B cell (primary cell): ENCODE data around the gene RAB6A. TPM values are rescaled to one million over a fixed set of nuclear protein-coding genes. Genes with fewer than 3 reads are reported as not detected.

Source experiments
- ATAC-seq: fragments of 200-7000 bp; cut with Tn5 transposase; one replicate; pipeline ENCODE4 v1.10.0; 2021; ENCODE audit warnings: low read depth, mild to moderate bottlenecking, moderate number of reproducible peaks, moderate library complexity
- CTCF ChIA-PET: fragments of 350-600 bp; sonication (Branson Sonifier 250); formaldehyde crosslinking; loops from one replicate; lab custom pipeline; 2021; ENCODE audit warnings: antibody characterized with exemption, inconsistent platforms; lab: Charles Lee
- POLR2A ChIA-PET: fragments of 350-600 bp; sonication (Branson Sonifier 250); formaldehyde crosslinking; loops from one replicate; lab custom pipeline; 2021; ENCODE audit warnings: antibody characterized with exemption; lab: Charles Lee
- DNase-seq: peaks from one replicate; pipeline ENCODE4 v3.0.0; 2013
- H2AFZ ChIP-seq: 2 replicates; pipeline ENCODE4 v1.6.1; 2012; ENCODE audit warnings: mild to moderate bottlenecking, low read depth, low read length; ENCODE audit not compliant: insufficient read depth, poor library complexity, severe bottlenecking
- H3K27ac ChIP-seq, 2 donors: 1 replicate in 1 of 2; 2 replicates in 1 of 2; pipeline ENCODE4 v1.5.1; 2012 to 2013; ENCODE audit warnings: low read length in 2 of 2, mild to moderate bottlenecking in 2 of 2, moderate library complexity in 1 of 2
- H3K27me3 ChIP-seq, 4 experiments: fragments of 200-600 bp in 1 of 4; sonication (generic) in 1 of 4; replicated peaks in 1 of 4; 1 replicate in 2 of 4; 2 replicates in 2 of 4; pipeline versions ENCODE4 v1.6.1 to v1.7.0; 2013 to 2016; ENCODE audit warnings: low read length in 3 of 4, mild to moderate bottlenecking in 2 of 4, mixed read lengths in 1 of 4, moderate library complexity in 1 of 4; ENCODE audit not compliant: insufficient read depth in 4 of 4, control insufficient read depth in 3 of 4; ENCODE audit errors: control extremely low read depth in 1 of 4
- H3K36me3 ChIP-seq, 2 experiments: replicated peaks in 1 of 2; 1 replicate in 1 of 2; 2 replicates in 1 of 2; pipeline versions ENCODE4 v1.6.1 to v1.7.1; 2013; ENCODE audit warnings: low read length in 1 of 2; ENCODE audit not compliant: insufficient read depth in 2 of 2, control insufficient read depth in 1 of 2; ENCODE audit errors: control extremely low read depth in 1 of 2, extremely low read depth in 1 of 2
- H3K4me1 ChIP-seq, 2 donors: fragments of 200-600 bp in 1 of 2; sonication (generic) in 1 of 2; 1 replicate in 1 of 2; 2 replicates in 1 of 2; pipeline versions ENCODE4 v1.5.1 to v1.6.1; 2013 to 2017; ENCODE audit warnings: low read length in 2 of 2; ENCODE audit not compliant: control insufficient read depth in 2 of 2, insufficient read depth in 2 of 2
- H3K4me2 ChIP-seq: replicated peaks from 2 replicates; pipeline ENCODE3; 2012; ENCODE audit warnings: mild to moderate bottlenecking, low read depth, low read length; ENCODE audit not compliant: poor library complexity, severe bottlenecking
- H3K4me3 ChIP-seq, 5 experiments: fragments of 200-600 bp in 1 of 5; sonication (generic) in 1 of 5; 1 replicate in 3 of 5; 2 replicates in 2 of 5; pipeline versions ENCODE4 v1.5.1 to v1.7.0; 2011 to 2016; ENCODE audit warnings: low read length in 4 of 5, mild to moderate bottlenecking in 4 of 5, low read depth in 2 of 5, control low read depth in 1 of 5, moderate library complexity in 1 of 5; ENCODE audit not compliant: insufficient read depth in 1 of 5; ENCODE audit errors: control extremely low read depth in 1 of 5, extremely low read depth in 1 of 5
- H3K79me2 ChIP-seq: fragments of 200-600 bp; sonication (generic); one replicate; pipeline ENCODE4 v1.6.0; 2016; ENCODE audit warnings: low read length; ENCODE audit not compliant: control insufficient read depth, insufficient read depth
- H3K9ac ChIP-seq: fragments of 200-600 bp; sonication (generic); 2 replicates; pipeline ENCODE4 v1.6.1; 2017; ENCODE audit warnings: mild to moderate bottlenecking, low read length, moderate library complexity
- H3K9me3 ChIP-seq, 3 donors: one replicate each; pipeline versions ENCODE4 v1.6.1 to v1.7.1; 2013; ENCODE audit warnings: low read length in 2 of 3; ENCODE audit not compliant: control insufficient read depth in 2 of 3, insufficient read depth in 1 of 3; ENCODE audit errors: control extremely low read depth in 1 of 3
- H4K20me1 ChIP-seq: 2 replicates; pipeline ENCODE4 v1.6.0; 2012; ENCODE audit warnings: mild to moderate bottlenecking, low read length; ENCODE audit not compliant: insufficient read depth, control insufficient read depth, poor library complexity, severe bottlenecking
- H3K27ac Mint-ChIP-seq: one replicate; pipeline ENCODE4 v1.8.0; 2021; ENCODE audit warnings: mixed read lengths
- H3K27me3 Mint-ChIP-seq: one replicate; pipeline ENCODE4 v1.8.0; 2021; ENCODE audit warnings: mixed read lengths
- H3K4me1 Mint-ChIP-seq: one replicate; pipeline ENCODE4 v1.8.0; 2021; ENCODE audit warnings: mixed read lengths
- H3K4me3 Mint-ChIP-seq: one replicate; pipeline ENCODE4 v1.8.0; 2021; ENCODE audit warnings: mixed read lengths
- H3K9me3 Mint-ChIP-seq: one replicate; pipeline ENCODE4 v1.8.0; 2022; ENCODE audit warnings: mixed read lengths; ENCODE audit not compliant: insufficient read depth
- EZH2 ChIP-seq: IDR thresholded peaks from 2 replicates; pipeline ENCODE4 v1.6.1; 2012; ENCODE audit warnings: borderline replicate concordance, low read depth, mild to moderate bottlenecking, moderate library complexity, low read length; ENCODE audit not compliant: insufficient read depth, poor library complexity, severe bottlenecking
- WGBS: methylation state at CpG from one replicate; pipeline ENCODE4 v1.1.5; 2013; ENCODE audit warnings: missing lambda C conversion rate; ENCODE audit not compliant: insufficient coverage; 5-methylcytosine and 5-hydroxymethylcytosine counted together
- intact Hi-C: fragments of 100-400 bp; cut with micrococcal nuclease; formaldehyde crosslinking; loops from one replicate; pipeline ENCODE4 v1.10.0; 2022
- polyA plus RNA-seq: library from polyadenylated mRNA; depleted of rRNA; stranded (reverse); fragments of >200 nt; gene quantifications from 2 replicates; pipeline ENCODE4 v1.2.3, GENCODE V29; 2012
- total RNA-seq, 2 donors: library from RNA; stranded (reverse); fragments of 120-200 nt in 1 of 2; gene quantifications; 1 replicate in 1 of 2; 2 replicates in 1 of 2; pipeline versions ENCODE4 v1.2.3 to v1.2.4, GENCODE V29; 2013 to 2022
- TF ChIP-seq, protein P1 (sequence below): fragments of 200-600 bp; IDR thresholded peaks from one replicate; pipeline ENCODE4 v1.8.0; 2022; ENCODE audit warnings: antibody characterized with exemption, mild to moderate bottlenecking

The RAB6A gene
- total and polyA plus RNA-seq, 2 donors (not counting 1 experiment from before 2014, with no cell fraction given), result 17.2 to 70.5 TPM

DNA sequence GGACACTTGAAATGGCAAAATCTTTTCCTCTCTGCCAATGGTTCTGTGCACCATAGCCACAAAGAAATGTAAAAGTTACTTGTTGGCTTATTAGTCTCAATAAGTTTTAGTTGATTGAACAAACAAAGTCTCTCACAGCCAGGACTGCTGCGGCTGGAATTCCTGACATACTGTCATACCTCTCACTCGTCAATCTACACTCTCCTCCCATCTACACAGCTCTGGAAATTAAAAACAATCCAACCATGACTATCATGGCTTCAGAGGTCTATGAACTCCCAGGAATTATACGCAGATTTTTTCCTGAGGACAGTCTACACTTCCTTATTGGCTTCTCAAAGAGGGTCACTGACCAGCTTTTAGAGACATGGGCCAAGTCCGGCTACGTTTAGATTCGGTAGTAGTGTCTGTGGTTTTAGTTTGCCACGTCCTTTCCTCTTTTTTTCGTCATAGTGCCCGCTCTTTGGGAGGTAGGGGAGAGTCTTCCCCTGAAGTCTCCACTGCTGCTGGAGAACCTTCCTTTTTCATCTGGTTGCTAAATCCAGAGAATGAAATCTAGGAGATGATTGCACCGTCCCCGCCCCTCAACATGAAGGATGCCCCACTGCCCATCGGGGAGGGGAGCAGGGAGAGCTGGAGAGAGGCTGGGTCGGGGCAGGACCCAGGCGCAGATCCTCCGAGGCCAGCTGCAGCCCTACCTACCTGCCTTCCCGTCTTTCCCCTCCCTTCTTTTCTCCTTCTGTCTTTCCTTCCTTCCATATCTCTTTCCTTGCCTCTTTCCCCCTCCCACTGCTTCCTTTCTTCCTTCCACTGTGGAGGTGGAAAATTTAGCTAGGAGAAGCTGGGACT is 115.5 kb downstream of the RAB6A start:
- ChIA-PET POLR2A (no interaction called here), CTCF (interaction anchor here (0.6 to 5.9 kb wide), 3 partner anchors 15 to 294 kb away, joined by 3 to 49 read pairs (median 4); no protein-coding TSS in a partner anchor)
- H3K9me3 Mint-ChIP-seq, result no peaks in the 10 kb centered on the region
- peaks cover 0 to 12% (median under 1%) of the 10 kb centered on the region in 4 experiments for H3K27me3 ChIP-seq
- H3K79me2 ChIP-seq, result no peaks in the 10 kb centered on the region
- WGBS, result 38% methylated on average over 8 of the region's 16 CpGs
- no peaks in the 10 kb centered on the region for H4K20me1 ChIP-seq
- H3K9ac ChIP-seq, result no peak overlapping the region
- peak overlapping the region; percentile 36 for H2AFZ ChIP-seq
- peaks cover 23% of the 10 kb centered on the region for H3K4me1 Mint-ChIP-seq
- no peak overlapping the region for H3K27ac Mint-ChIP-seq
- no peaks in the 10 kb centered on the region for H3K9me3 ChIP-seq
- no peak overlapping the region for H3K27ac ChIP-seq
- H3K4me3 Mint-ChIP-seq, result no peak overlapping the region
- H3K4me1 ChIP-seq, result peaks cover 11 to 20% of the 10 kb centered on the region in 2 donors
- DNase-seq, result no peak
- H3K36me3 ChIP-seq, result no peaks in the 10 kb centered on the region
- H3K4me3 ChIP-seq, result no peak overlapping the region
- ATAC-seq, result no peak
- intact Hi-C loops, result no loop called here
- TF ChIP-seq, protein P1, sequence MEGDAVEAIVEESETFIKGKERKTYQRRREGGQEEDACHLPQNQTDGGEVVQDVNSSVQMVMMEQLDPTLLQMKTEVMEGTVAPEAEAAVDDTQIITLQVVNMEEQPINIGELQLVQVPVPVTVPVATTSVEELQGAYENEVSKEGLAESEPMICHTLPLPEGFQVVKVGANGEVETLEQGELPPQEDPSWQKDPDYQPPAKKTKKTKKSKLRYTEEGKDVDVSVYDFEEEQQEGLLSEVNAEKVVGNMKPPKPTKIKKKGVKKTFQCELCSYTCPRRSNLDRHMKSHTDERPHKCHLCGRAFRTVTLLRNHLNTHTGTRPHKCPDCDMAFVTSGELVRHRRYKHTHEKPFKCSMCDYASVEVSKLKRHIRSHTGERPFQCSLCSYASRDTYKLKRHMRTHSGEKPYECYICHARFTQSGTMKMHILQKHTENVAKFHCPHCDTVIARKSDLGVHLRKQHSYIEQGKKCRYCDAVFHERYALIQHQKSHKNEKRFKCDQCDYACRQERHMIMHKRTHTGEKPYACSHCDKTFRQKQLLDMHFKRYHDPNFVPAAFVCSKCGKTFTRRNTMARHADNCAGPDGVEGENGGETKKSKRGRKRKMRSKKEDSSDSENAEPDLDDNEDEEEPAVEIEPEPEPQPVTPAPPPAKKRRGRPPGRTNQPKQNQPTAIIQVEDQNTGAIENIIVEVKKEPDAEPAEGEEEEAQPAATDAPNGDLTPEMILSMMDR, result no peak
- TF ChIP-seq EZH2, result no peak
- no peak overlapping the region for H3K4me2 ChIP-seq
- peaks cover 7% of the 10 kb centered on the region for H3K27me3 Mint-ChIP-seq

DNA sequence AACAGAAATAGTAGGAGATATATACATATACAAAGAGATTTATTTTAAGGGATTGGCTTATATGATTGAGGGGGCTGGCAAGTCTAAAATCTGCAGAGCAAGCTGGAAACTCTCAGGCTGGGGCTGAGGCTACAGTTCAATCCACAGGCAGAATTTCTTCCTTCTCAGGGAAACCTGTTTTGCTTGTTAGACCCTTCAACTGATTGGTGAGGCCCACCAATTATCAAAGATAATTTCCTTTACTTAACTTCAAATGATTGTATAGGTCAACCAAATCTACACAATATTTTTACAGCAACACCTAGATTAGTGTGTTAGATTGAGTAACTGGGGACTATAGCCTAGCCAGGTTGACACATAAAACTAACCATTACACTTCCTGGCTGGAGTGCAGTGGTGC is 119.2 kb downstream of the RAB6A start:
- peaks cover 0 to 12% (median 2%) of the 10 kb centered on the region in 4 experiments for H3K27me3 ChIP-seq
- no peaks in the 10 kb centered on the region for H4K20me1 ChIP-seq
- POLR2A ChIA-PET, result no interaction called here
- H3K27ac ChIP-seq, result no peak overlapping the region
- TF ChIP-seq EZH2, result no peak
- TF ChIP-seq, protein P1, result no peak
- CTCF ChIA-PET, result interaction anchor here (1.2 to 1.8 kb wide), 3 partner anchors 16 to 20 kb away, joined by 3 to 6 read pairs (median 4); no protein-coding TSS in a partner anchor
- peaks cover 11% of the 10 kb centered on the region for H3K27me3 Mint-ChIP-seq
- H3K4me1 Mint-ChIP-seq, result peaks cover 2% of the 10 kb centered on the region
- H3K27ac Mint-ChIP-seq, result no peak overlapping the region
- no peaks in the 10 kb centered on the region for H3K36me3 ChIP-seq
- H3K4me3 ChIP-seq, result no peak overlapping the region
- H3K4me1 ChIP-seq, result no peaks in the 10 kb centered on the region
- ATAC-seq, result no peak
- no peaks in the 10 kb centered on the region for H3K9me3 Mint-ChIP-seq
- H3K9ac ChIP-seq, result no peak overlapping the region
- DNase-seq, result no peak
- intact Hi-C loops, result no loop called here
- H2AFZ ChIP-seq, result no peak overlapping the region
- no peaks in the 10 kb centered on the region for H3K9me3 ChIP-seq
- no peak overlapping the region for H3K4me3 Mint-ChIP-seq
- no peak overlapping the region for H3K4me2 ChIP-seq
- H3K79me2 ChIP-seq, result no peaks in the 10 kb centered on the region
